OCI-LY7 (cell line): ENCODE data around the gene INPP5A.

ENCODE experiments used
- CTCF ChIP-seq: fragments of 200-600 bp; sonication (generic); conservative IDR thresholded peaks from 2 replicates; pipeline ENCODE4 v1.5.1; 2014; ENCODE audit warnings: mild to moderate bottlenecking, antibody characterized with exemption, low read length, moderate library complexity, mixed read lengths
- EZH2phosphoT487 ChIP-seq: fragments of 200-600 bp; sonication (generic); IDR thresholded peaks from 2 replicates; pipeline ENCODE4 v1.6.1; 2018; ENCODE audit warnings: low read depth, borderline replicate concordance, mild to moderate bottlenecking, mixed run types, antibody characterized with exemption, low read length, moderate library complexity, mixed read lengths

GRCh38 chr10:132555648-132556575 lies 18.3 kb downstream of the INPP5A start:
- TF ChIP-seq CTCF (no peak), EZH2phosphoT487 (no peak)
